Psoas muscle (tissue), 8 donors: ENCODE measurements around the gene ERCC6L2. TPM values are rescaled to one million over a fixed set of nuclear protein-coding genes. Genes with fewer than 3 reads are reported as not detected.

Experiments
- ATAC-seq, 4 donors: fragments of 200-7000 bp; cut with Tn5 transposase; one replicate each; pipeline ENCODE4 v1.9.1; 2020; ENCODE audit warnings: moderate library complexity in 3 of 4, mild to moderate bottlenecking in 2 of 4
- DNase-seq, 2 donors: peaks; one replicate each; pipeline ENCODE4 v3.0.0-alpha.2; 2020
- H3K27ac ChIP-seq: fragments of 200-600 bp; one replicate; pipeline ENCODE4 v1.8.0; 2022
- H3K27me3 ChIP-seq, 3 donors: fragments of 200-600 bp in 1 of 3; one replicate each; pipeline versions ENCODE4 v1.6.1 to v1.8.0; 2013 to 2022; ENCODE audit warnings: low read length in 2 of 3, mild to moderate bottlenecking in 2 of 3, moderate library complexity in 1 of 3; ENCODE audit not compliant: insufficient read depth in 3 of 3
- H3K36me3 ChIP-seq, 2 donors: fragments of 200-600 bp in 1 of 2; one replicate each; pipeline versions ENCODE4 v1.6.1 to v1.8.0; 2013 to 2022; ENCODE audit warnings: low read depth in 1 of 2, mild to moderate bottlenecking in 1 of 2, moderate library complexity in 1 of 2; ENCODE audit not compliant: insufficient read depth in 1 of 2
- H3K4me1 ChIP-seq: fragments of 200-600 bp; one replicate; pipeline ENCODE4 v1.8.0; 2022
- H3K4me3 ChIP-seq: fragments of 200-600 bp; one replicate; pipeline ENCODE4 v1.8.0; 2022; ENCODE audit warnings: mild to moderate bottlenecking
- H3K9me3 ChIP-seq: fragments of 200-600 bp; one replicate; pipeline ENCODE4 v1.8.0; 2022
- WGBS, 3 donors: extraction: QIAGEN DNeasy Blood & Tissue Kit; methylation state at CpG; one replicate each; pipeline versions ENCODE4 v1.1.6 to v1.1.7; 2013; 5-methylcytosine and 5-hydroxymethylcytosine counted together
- intact Hi-C, 2 donors: fragments of 100-400 bp; cut with DNase I; formaldehyde crosslinking; loops; one replicate each; pipeline versions ENCODE4 v1.11.0 to v1.14.2; 2022
- polyA plus RNA-seq, 3 donors: library from polyadenylated mRNA; stranded (reverse); fragments of 200-250 nt; gene quantifications; one replicate each; pipeline ENCODE4 v1.2.3, GENCODE V29; 2013
- total RNA-seq, 4 donors: library from RNA; stranded (reverse); fragmentation: NEBNext Ultra II Directional in 2 of 4; extraction: Animal tissue kit (Norgen Biotek cat#: 25700) in 2 of 4; gene quantifications; one replicate each; pipeline versions ENCODE4 v1.2.1 to v1.2.4, GENCODE V29; 2021 to 2023
- TF ChIP-seq, protein P1 (sequence below): fragments of 200-600 bp; IDR thresholded peaks from one replicate; pipeline ENCODE4 v1.8.0; 2022; ENCODE audit warnings: antibody characterized with exemption
- donor health status: healthy with polysubstance abuse.
- donor health status: DM: no; HTN: no; CAD: no; lungs with moderate emphysema.
- donor health status: Bipolar disorder and iron deficiency.
- donor health status: healthy.
- donor health status: DM: yes; HTN: yes; CAD: no.
- donor health status: DM: no; HTN: no; CAD: no.
- donor health status: DM: no; HTN: no; CAD: no.
- donor health status: DM: yes; HTN: yes; CAD: no.

The ERCC6L2 gene
- total and polyA plus RNA-seq, 7 donors = 6.9 to 27.1 (median 19.8) TPM

DNA sequence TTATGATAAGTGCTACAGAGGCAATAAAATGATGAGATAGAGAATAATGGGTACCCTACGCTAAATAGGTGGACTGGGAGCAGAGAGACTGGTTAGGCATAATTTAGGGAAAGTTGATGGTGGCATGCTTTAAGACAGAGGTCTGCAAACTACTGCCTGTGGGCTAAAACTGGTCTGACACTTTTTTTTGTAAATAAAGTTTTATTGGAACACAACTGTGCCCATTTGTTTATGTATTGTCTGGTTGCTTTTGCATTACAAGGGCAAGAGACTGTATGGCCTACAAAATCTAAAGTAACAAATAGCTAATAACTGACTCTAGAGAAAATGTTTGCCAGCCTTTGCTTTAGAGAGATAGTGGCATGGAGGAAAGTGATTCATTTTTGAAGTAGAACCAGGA is 2.5 kb downstream of the ERCC6L2 start:
- peaks cover 22% of the 10 kb centered on the region for H3K4me1 ChIP-seq
- no peak for ATAC-seq
- H3K36me3 ChIP-seq = peaks cover 0 to 21% of the 10 kb centered on the region in 2 donors
- WGBS, 3 donors = 100% methylated on average over 1 of the region's 1 CpG
- TF ChIP-seq, protein P1, sequence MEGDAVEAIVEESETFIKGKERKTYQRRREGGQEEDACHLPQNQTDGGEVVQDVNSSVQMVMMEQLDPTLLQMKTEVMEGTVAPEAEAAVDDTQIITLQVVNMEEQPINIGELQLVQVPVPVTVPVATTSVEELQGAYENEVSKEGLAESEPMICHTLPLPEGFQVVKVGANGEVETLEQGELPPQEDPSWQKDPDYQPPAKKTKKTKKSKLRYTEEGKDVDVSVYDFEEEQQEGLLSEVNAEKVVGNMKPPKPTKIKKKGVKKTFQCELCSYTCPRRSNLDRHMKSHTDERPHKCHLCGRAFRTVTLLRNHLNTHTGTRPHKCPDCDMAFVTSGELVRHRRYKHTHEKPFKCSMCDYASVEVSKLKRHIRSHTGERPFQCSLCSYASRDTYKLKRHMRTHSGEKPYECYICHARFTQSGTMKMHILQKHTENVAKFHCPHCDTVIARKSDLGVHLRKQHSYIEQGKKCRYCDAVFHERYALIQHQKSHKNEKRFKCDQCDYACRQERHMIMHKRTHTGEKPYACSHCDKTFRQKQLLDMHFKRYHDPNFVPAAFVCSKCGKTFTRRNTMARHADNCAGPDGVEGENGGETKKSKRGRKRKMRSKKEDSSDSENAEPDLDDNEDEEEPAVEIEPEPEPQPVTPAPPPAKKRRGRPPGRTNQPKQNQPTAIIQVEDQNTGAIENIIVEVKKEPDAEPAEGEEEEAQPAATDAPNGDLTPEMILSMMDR = no peak
- H3K27ac ChIP-seq = no peak overlapping the region
- no peaks in the 10 kb centered on the region for H3K27me3 ChIP-seq
- DNase-seq = no peak
- intact Hi-C loops = loop anchor here in 1 of 2 donors (10.0 kb wide), 1 partner anchor 563 kb away; the partner anchor contains the start of gene FANCC
- no peak overlapping the region for H3K4me3 ChIP-seq
- H3K9me3 ChIP-seq = no peaks in the 10 kb centered on the region

DNA sequence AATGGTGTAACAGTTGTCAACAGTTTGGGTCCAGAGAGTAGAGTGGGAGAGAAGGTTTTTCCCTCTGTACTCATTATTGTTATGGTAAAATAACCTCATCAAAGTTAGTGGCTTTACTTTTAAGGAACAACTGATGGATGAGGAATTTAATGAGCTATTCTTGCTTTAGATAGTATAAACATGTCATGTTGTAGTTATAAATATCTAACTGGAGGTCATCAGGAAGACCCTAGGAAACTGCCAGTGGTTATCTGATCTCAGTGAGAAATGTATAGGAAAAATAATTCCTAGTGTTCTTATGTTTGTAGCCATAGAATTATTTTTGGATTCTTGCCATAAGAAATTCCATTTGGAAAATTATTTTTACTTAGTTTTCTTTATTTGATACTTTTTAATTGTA is 4.1 kb downstream of the ERCC6L2 start:
- Histone ChIP-seq H3K27ac (no peak overlapping the region), H3K4me1 (peaks cover 11% of the 10 kb centered on the region), H3K9me3 (no peaks in the 10 kb centered on the region), H3K27me3 (no peaks in the 10 kb centered on the region), H3K36me3 (peaks cover 0 to 36% of the 10 kb centered on the region in 2 donors), H3K4me3 (no peak overlapping the region)
- DNase-seq (no peak), ATAC-seq (no peak)
- TF ChIP-seq, protein P1 = no peak
- intact Hi-C loops = loop anchor here in 1 of 2 donors (10.0 kb wide), 1 partner anchor 565 kb away; the partner anchor contains the start of gene FANCC

DNA sequence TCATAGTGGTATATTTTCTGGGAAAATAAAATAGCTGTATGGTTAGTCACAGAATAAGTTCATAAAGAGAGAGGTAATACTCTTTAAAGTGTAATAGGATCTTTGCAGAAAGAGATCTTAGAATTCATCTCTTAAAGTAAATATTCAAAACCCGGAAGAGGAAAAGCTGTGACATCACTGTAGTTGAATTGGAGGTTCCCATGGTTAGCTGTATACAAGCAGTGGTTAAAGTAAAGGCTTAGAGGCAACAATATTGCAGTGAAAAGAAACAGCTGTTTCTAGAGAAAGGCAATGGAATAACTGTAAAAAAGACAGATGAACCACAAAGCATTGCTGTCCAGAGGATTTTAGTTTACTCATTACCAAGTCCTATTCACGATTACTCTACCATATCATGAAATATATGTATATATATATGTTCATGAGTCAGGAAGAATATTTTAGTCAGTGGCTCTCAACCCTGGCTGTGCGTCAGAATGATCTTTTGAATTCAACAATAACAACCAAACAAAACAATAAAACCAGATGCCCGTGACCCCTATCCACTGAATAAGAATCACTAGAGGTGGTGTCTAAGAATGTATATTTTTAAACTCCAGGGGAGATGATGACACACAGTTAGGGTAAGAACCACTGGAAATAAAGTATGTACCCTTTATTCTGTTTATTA is 4.7 kb downstream of the ERCC6L2 start:
- DNase-seq = no peak
- H3K4me3 ChIP-seq = no peak overlapping the region
- H3K4me1 ChIP-seq = peaks cover 10% of the 10 kb centered on the region
- intact Hi-C loops = no loop called here
- ATAC-seq = no peak
- H3K36me3 ChIP-seq = peaks cover 0 to 41% of the 10 kb centered on the region in 2 donors
- no peaks in the 10 kb centered on the region for H3K27me3 ChIP-seq
- TF ChIP-seq, protein P1 = no peak
- 67 to 72% (median 68%) methylated on average over 4 of the region's 4 CpGs for WGBS, 3 donors
- no peak overlapping the region for H3K27ac ChIP-seq
- H3K9me3 ChIP-seq = no peaks in the 10 kb centered on the region

DNA sequence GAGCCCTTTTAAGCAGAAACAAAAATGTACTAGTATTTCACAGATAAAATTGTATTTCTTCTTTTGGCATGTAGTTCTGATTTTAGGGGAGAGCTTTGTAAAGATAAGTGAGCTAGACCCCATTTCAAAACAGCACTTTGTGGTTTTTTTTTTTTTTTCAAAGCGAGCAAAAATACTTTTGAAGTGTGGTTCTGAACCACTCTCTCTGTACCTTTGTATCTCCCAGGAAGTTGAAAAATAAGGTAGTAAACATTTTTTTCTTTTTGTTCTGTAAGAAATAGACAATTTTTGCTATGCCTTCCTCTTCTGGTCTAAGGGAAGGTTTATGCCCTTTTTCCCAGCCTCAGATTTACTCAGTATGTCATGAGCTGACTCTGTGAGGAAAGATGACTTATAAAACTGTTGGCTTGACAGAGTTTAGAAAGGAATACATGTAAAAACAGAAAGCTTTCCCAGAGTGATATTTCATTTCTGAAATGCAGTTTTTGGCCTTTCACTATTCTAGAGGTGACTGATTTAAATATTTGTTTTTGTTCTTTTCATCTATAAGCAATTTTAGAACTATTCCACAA is 12.5 kb downstream of the ERCC6L2 start:
- Histone ChIP-seq H3K27me3 (no peaks in the 10 kb centered on the region), H3K9me3 (peaks cover 5% of the 10 kb centered on the region), H3K36me3 (peaks cover 0 to 24% of the 10 kb centered on the region in 2 donors), H3K4me3 (no peak overlapping the region), H3K4me1 (no peaks in the 10 kb centered on the region), H3K27ac (no peak overlapping the region)
- WGBS, 3 donors = 92 to 100% (median 95%) methylated on average over 1 of the region's 1 CpG
- TF ChIP-seq, protein P1 = no peak
- no peak for DNase-seq
- ATAC-seq = no peak
- intact Hi-C loops = no loop called here
